ENCODE results near the gene CD59.

Gene CD59

DNA sequence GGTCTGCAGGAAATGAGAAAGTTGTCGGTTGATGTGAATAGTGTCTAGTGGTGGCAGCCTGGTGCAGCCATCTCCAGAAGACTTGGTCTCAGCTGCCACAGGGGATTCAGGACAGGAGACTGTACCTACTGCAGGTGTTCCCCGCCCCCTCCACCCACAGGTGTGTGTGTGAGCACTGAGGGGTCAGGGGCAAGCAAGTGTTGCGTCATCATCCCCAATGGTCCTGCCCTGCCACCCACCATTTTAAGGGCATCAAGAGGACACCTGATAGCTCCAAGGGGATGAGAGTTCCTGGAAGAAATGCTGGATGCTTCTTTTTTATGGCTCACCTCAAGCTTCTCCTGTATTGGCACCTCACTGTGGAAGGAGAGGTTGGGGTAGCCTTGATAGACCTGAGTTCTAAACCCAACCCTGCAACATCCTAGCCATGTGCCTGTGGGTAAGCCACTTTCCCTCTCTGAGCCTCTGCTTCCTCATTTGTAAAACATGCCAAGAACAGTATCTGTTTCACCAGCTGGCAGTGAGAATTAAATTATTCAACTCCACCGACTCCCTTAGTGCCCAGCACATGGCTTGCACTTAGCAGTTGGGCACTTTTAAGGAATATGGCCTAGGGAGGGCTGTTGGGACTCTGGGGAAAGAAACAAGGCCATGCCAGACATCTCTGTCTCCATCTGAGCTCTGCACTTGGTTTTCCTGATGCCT is 41.7 kb downstream of the CD59 start:
- H3K23ac ChIP-seq (ENCODE audit: low read length) = no peak overlapping the region
- no peak overlapping the region for H2AK5ac ChIP-seq (ENCODE audit: low read length)
- no peak overlapping the region for H3K4me3 ChIP-seq (ENCODE audit: low read length)
- no peak for DNase-seq
- no peak overlapping the region for H3K27ac ChIP-seq (ENCODE audit: low read depth, low read length)
- H2BK15ac ChIP-seq (replicated peaks; ENCODE audit: low read depth) = no peak overlapping the region
- no CpG with 5 or more reads among the region's 4 CpGs for WGBS (ENCODE audit: extremely low coverage, insufficient coverage, low lambda C conversion rate)
- H4K5ac ChIP-seq (ENCODE audit: low read length) = no peak overlapping the region
- H2BK5ac ChIP-seq (ENCODE audit: low read length) = no peak overlapping the region
- H3K36me3 ChIP-seq (ENCODE audit: control insufficient read depth, insufficient read depth, low read length) = no peaks in the 10 kb centered on the region
- no peak overlapping the region for H3K56ac ChIP-seq (ENCODE audit: low read length)
- no peak overlapping the region for H3K4ac ChIP-seq (ENCODE audit: low read depth, low read length)
- no peak overlapping the region for H3K4me2 ChIP-seq (ENCODE audit: low read length)
- peaks cover 15% of the 10 kb centered on the region for H3K4me1 ChIP-seq (ENCODE audit: control insufficient read depth, low read depth, low read length)
- no peak overlapping the region for H3K18ac ChIP-seq (ENCODE audit: low read length)
- H2BK120ac ChIP-seq (ENCODE audit: low read depth, low read length) = no peak overlapping the region
- H3K9ac ChIP-seq (ENCODE audit: low read length) = no peak overlapping the region
- H4K8ac ChIP-seq (ENCODE audit: low read depth, low read length) = no peak overlapping the region
- no peaks in the 10 kb centered on the region for H3K79me2 ChIP-seq (ENCODE audit: control insufficient read depth, insufficient read depth, low read length)
- no peaks in the 10 kb centered on the region for H3K79me1 ChIP-seq (ENCODE audit: low read length)
- H3K27me3 ChIP-seq (ENCODE audit: insufficient read depth, low read length, poor library complexity) = no peaks in the 10 kb centered on the region

DNA sequence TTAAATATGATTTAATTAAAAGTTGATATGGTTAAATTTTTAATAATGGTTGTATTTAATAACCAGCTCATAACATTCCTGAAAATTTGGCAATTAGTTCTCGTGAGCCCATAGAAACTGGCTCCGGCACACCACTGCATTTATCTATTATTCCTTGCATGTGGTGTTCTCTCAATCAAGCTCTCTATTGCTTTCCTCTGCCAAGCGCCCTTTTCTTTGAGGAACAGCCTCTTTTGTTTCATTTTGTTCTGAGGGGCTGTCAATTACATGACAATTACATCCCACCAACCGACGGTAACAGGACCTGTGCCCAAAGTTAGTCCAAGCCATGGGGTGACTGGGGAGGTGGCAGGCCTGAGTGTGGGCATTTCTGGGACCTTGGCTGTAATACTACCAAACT is 43.7 kb downstream of the CD59 start:
- Histone ChIP-seq H2BK15ac (replicated peaks; ENCODE audit: low read depth) (no peak overlapping the region), H3K4me2 (ENCODE audit: low read length) (no peak overlapping the region), H3K56ac (ENCODE audit: low read length) (no peak overlapping the region), H3K79me2 (ENCODE audit: control insufficient read depth, insufficient read depth, low read length) (no peaks in the 10 kb centered on the region), H3K4me3 (ENCODE audit: low read length) (no peak overlapping the region), H3K27ac (ENCODE audit: low read depth, low read length) (no peak overlapping the region), H4K5ac (ENCODE audit: low read length) (no peak overlapping the region), H2AK5ac (ENCODE audit: low read length) (no peak overlapping the region), H3K4ac (ENCODE audit: low read depth, low read length) (no peak overlapping the region), H3K9ac (ENCODE audit: low read length) (no peak overlapping the region), H3K23ac (ENCODE audit: low read length) (peak overlapping the region; percentile 31), H3K4me1 (ENCODE audit: control insufficient read depth, low read depth, low read length) (peaks cover 15% of the 10 kb centered on the region), H2BK5ac (ENCODE audit: low read length) (no peak overlapping the region), H3K79me1 (ENCODE audit: low read length) (no peaks in the 10 kb centered on the region), H2BK120ac (ENCODE audit: low read depth, low read length) (no peak overlapping the region), H4K8ac (ENCODE audit: low read depth, low read length) (no peak overlapping the region), H3K36me3 (ENCODE audit: control insufficient read depth, insufficient read depth, low read length) (no peaks in the 10 kb centered on the region), H3K27me3 (ENCODE audit: insufficient read depth, low read length, poor library complexity) (no peaks in the 10 kb centered on the region), H3K18ac (ENCODE audit: low read length) (no peak overlapping the region)
- no peak for DNase-seq
- WGBS (ENCODE audit: extremely low coverage, insufficient coverage, low lambda C conversion rate) = no CpG with 5 or more reads among the region's 5 CpGs

DNA sequence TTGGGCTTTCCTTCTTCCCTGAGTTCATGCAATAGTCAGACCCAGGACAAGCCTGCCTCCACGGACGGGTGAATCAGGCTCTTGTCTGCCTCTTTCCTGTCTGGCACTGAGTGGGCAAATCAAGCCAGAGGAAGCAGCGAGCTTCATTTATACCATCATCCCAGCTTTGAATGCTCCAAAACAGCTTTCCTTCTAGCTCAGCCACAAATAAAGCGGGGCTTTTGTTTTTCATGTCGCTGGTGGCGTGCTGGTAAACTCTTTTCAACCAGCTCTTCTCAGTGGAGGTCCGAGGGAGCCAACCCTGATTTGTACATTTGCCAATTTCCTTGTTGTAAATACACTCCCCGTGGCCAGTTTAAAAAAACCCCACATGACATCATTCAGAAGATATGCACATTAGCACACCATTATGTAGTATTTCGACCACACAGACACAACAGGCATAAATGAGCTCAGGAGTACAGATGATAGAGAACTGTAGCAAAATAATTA is 44.2 kb downstream of the CD59 start:
- H4K8ac ChIP-seq (ENCODE audit: low read depth, low read length) = no peak overlapping the region
- no peaks in the 10 kb centered on the region for H3K79me1 ChIP-seq (ENCODE audit: low read length)
- H3K79me2 ChIP-seq (ENCODE audit: control insufficient read depth, insufficient read depth, low read length) = no peaks in the 10 kb centered on the region
- H3K56ac ChIP-seq (ENCODE audit: low read length) = no peak overlapping the region
- no peak overlapping the region for H4K5ac ChIP-seq (ENCODE audit: low read length)
- H3K23ac ChIP-seq (ENCODE audit: low read length) = no peak overlapping the region
- no peak overlapping the region for H2BK5ac ChIP-seq (ENCODE audit: low read length)
- H3K18ac ChIP-seq (ENCODE audit: low read length) = no peak overlapping the region
- no peak overlapping the region for H3K27ac ChIP-seq (ENCODE audit: low read depth, low read length)
- H3K27me3 ChIP-seq (ENCODE audit: insufficient read depth, low read length, poor library complexity) = no peaks in the 10 kb centered on the region
- peaks cover 15% of the 10 kb centered on the region for H3K4me1 ChIP-seq (ENCODE audit: control insufficient read depth, low read depth, low read length)
- WGBS (ENCODE audit: extremely low coverage, insufficient coverage, low lambda C conversion rate) = no CpG with 5 or more reads among the region's 9 CpGs
- no peak overlapping the region for H2BK120ac ChIP-seq (ENCODE audit: low read depth, low read length)
- peak; percentile 62 for DNase-seq
- H3K4me2 ChIP-seq (ENCODE audit: low read length) = no peak overlapping the region
- no peak overlapping the region for H3K9ac ChIP-seq (ENCODE audit: low read length)
- H3K36me3 ChIP-seq (ENCODE audit: control insufficient read depth, insufficient read depth, low read length) = no peaks in the 10 kb centered on the region
- H2BK15ac ChIP-seq (replicated peaks; ENCODE audit: low read depth) = no peak overlapping the region
- H3K4ac ChIP-seq (ENCODE audit: low read depth, low read length) = no peak overlapping the region
- H2AK5ac ChIP-seq (ENCODE audit: low read length) = no peak overlapping the region
- no peak overlapping the region for H3K4me3 ChIP-seq (ENCODE audit: low read length)

DNA sequence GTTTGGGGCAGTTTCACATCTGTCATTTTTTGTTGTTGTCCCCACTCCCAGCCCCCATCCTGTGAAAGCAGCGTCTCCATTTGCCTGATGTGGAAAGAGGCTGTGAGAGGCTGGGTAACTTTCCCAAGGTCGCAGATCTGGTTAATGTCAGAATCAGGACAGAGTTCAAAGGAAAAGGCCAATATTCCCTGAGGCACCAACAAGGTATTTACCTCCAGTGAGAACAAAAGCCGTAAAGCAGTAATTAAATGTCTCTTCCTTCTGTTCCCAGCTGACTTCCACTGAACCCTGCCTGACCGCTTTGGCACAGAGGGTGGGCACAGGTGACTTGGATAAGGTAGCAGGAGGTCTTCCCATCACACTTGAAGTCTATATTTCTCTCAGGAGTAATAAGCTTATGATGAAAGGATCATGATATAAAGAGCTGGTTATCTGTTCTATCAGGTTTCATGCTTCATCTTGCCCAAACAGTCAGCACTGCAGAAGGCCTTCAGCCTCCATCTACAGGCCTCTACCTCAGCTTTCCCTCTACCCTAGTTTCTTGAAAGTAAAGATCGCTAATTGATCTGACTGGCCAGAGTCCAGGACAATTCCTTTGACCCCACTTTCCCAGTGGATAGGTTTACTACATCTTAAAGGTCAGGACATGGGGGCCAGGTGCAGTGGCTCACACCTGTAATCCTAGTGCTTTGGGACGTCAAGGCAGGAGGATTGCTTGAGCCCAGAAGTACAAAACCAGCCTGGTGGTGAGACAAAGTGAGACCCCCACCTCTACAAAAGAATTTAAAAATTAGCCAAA is 45.0 kb downstream of the CD59 start:
- no CpG with 5 or more reads among the region's 6 CpGs for WGBS (ENCODE audit: extremely low coverage, insufficient coverage, low lambda C conversion rate)
- H3K27me3 ChIP-seq (ENCODE audit: insufficient read depth, low read length, poor library complexity) = no peaks in the 10 kb centered on the region
- no peak overlapping the region for H3K4me2 ChIP-seq (ENCODE audit: low read length)
- no peak overlapping the region for H2BK5ac ChIP-seq (ENCODE audit: low read length)
- H3K4me1 ChIP-seq (ENCODE audit: control insufficient read depth, low read depth, low read length) = peaks cover 15% of the 10 kb centered on the region
- DNase-seq = peak; percentile 62
- no peak overlapping the region for H4K8ac ChIP-seq (ENCODE audit: low read depth, low read length)
- no peak overlapping the region for H3K18ac ChIP-seq (ENCODE audit: low read length)
- H3K27ac ChIP-seq (ENCODE audit: low read depth, low read length) = no peak overlapping the region
- H2AK5ac ChIP-seq (ENCODE audit: low read length) = no peak overlapping the region
- H3K23ac ChIP-seq (ENCODE audit: low read length) = no peak overlapping the region
- H3K9ac ChIP-seq (ENCODE audit: low read length) = no peak overlapping the region
- H2BK120ac ChIP-seq (ENCODE audit: low read depth, low read length) = no peak overlapping the region
- no peaks in the 10 kb centered on the region for H3K79me1 ChIP-seq (ENCODE audit: low read length)
- H3K4me3 ChIP-seq (ENCODE audit: low read length) = no peak overlapping the region
- H4K5ac ChIP-seq (ENCODE audit: low read length) = no peak overlapping the region
- no peak overlapping the region for H2BK15ac ChIP-seq (replicated peaks; ENCODE audit: low read depth)
- H3K56ac ChIP-seq (ENCODE audit: low read length) = peak overlapping the region; percentile 10
- no peaks in the 10 kb centered on the region for H3K36me3 ChIP-seq (ENCODE audit: control insufficient read depth, insufficient read depth, low read length)
- no peak overlapping the region for H3K4ac ChIP-seq (ENCODE audit: low read depth, low read length)
- H3K79me2 ChIP-seq (ENCODE audit: control insufficient read depth, insufficient read depth, low read length) = no peaks in the 10 kb centered on the region

DNA sequence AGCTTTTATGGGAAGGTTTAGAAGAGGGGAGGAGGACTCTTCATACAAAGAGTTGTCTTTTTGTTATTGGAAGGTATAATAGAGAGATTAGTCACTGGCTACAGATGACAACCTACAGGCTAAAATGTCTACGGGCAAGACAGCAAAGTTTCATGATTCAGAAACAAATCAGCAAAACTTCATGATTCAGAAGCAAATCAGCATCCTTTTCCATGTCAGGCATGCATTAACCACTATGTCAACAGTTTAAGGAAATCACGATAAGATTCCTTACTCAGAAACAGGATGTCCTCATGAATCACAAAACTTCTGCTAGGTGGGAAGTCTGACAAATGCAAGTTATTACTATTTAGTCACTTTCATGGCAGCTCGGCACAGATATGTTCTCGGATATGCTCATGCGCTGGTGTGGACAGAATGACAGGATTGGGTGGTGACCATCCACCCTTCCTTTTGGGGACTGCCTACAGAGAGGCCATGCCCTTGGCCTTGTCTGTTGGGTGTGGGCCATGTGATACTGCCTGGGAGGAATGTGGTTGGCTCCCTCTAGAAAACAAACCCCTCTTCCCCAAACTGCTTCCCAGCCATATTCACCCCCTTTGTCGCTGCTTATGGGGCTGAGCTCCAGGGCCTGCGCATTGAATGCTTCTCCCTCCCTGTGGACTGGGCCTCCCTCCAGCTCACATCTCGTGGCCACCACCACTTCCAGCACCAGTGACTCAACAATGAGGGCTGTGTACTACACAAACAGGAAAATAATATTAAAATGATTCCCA is 45.7 kb downstream of the CD59 start:
- no peak overlapping the region for H3K27ac ChIP-seq (ENCODE audit: low read depth, low read length)

More for the DNA sequence above, 45.7 kb downstream of the CD59 start:
- Histone ChIP-seq H4K8ac (ENCODE audit: low read depth, low read length) (no peak overlapping the region), H2BK15ac (replicated peaks; ENCODE audit: low read depth) (no peak overlapping the region), H2BK5ac (ENCODE audit: low read length) (no peak overlapping the region), H3K4ac (ENCODE audit: low read depth, low read length) (no peak overlapping the region), H3K9ac (ENCODE audit: low read length) (no peak overlapping the region), H3K23ac (ENCODE audit: low read length) (no peak overlapping the region), H3K4me3 (ENCODE audit: low read length) (no peak overlapping the region), H3K36me3 (ENCODE audit: control insufficient read depth, insufficient read depth, low read length) (no peaks in the 10 kb centered on the region), H3K27me3 (ENCODE audit: insufficient read depth, low read length, poor library complexity) (no peaks in the 10 kb centered on the region), H3K56ac (ENCODE audit: low read length) (peak overlapping the region; percentile 10), H2AK5ac (ENCODE audit: low read length) (no peak overlapping the region), H3K4me2 (ENCODE audit: low read length) (no peak overlapping the region), H3K79me2 (ENCODE audit: control insufficient read depth, insufficient read depth, low read length) (no peaks in the 10 kb centered on the region), H3K18ac (ENCODE audit: low read length) (no peak overlapping the region), H3K79me1 (ENCODE audit: low read length) (no peaks in the 10 kb centered on the region), H3K4me1 (ENCODE audit: control insufficient read depth, low read depth, low read length) (peaks cover 14% of the 10 kb centered on the region), H4K5ac (ENCODE audit: low read length) (no peak overlapping the region), H2BK120ac (ENCODE audit: low read depth, low read length) (no peak overlapping the region)
- no peak for DNase-seq
- WGBS (ENCODE audit: extremely low coverage, insufficient coverage, low lambda C conversion rate) = no CpG with 5 or more reads among the region's 8 CpGs

Measured in mesendoderm (in vitro differentiated cells).